Astrocyte of the cerebellum (primary cell): ENCODE results near the gene BRF1.

Experiments
- DNase-seq: peaks from one replicate; pipeline ENCODE4 v3.0.0-alpha.2; 2011; ENCODE audit warnings: low read depth
- H3K4me3 ChIP-seq: 2 replicates; pipeline ENCODE4 v1.5.1; 2011; ENCODE audit warnings: mild to moderate bottlenecking, low read depth, low read length, moderate library complexity
- CTCF ChIP-seq: IDR thresholded peaks from 2 replicates; pipeline ENCODE4 v1.5.1; 2012; ENCODE audit warnings: low read length, low read depth, moderate library complexity, mild to moderate bottlenecking; ENCODE audit errors: missing control alignments
- in situ Hi-C: cut with HindIII; loops from 2 replicates; pipeline ENCODE4 v1.10.0; 2017; ENCODE audit warnings: low sequenced_read_pairs

Gene BRF1

GRCh38 chr14:105300542-105301102 is at the start of gene BRF1:
TSS of gene BRF1 (minus strand) at chr14:105301001. CDS start at chr14:105300629, 372 bp downstream.
- in situ Hi-C loops, result no loop called here
- peak within 1 kb of the TSS; percentile 74 for H3K4me3 ChIP-seq

GRCh38 chr14:105349992-105350391 is 49.2 kb upstream of the BRF1 start:
- no peak for DNase-seq
- in situ Hi-C loops, result no loop called here
- no peak for TF ChIP-seq CTCF
- H3K4me3 ChIP-seq, result no peak overlapping the region

More at GRCh38 chr14:105300542-105301102, at the start of gene BRF1:
- DNase-seq, result peak; percentile 75
- no peak for TF ChIP-seq CTCF

- no peak for DNase-seq
- no peak for TF ChIP-seq CTCF
- in situ Hi-C loops, result no loop called here
- H3K4me3 ChIP-seq, result no peak overlapping the region
Measured at GRCh38 chr14:105348945-105349699, 48.3 kb upstream of the BRF1 start.

- H3K4me3 ChIP-seq, result no peak overlapping the region
- in situ Hi-C loops, result no loop called here
- no peak for DNase-seq
Measured at GRCh38 chr14:105348169-105348944, 47.6 kb upstream of the BRF1 start.

GRCh38 chr14:105347587-105347968 is 46.8 kb upstream of the BRF1 start:
- in situ Hi-C loops, result no loop called here
- H3K4me3 ChIP-seq, result no peak overlapping the region
- no peak for DNase-seq
- no peak for TF ChIP-seq CTCF

More at GRCh38 chr14:105348169-105348944, 47.6 kb upstream of the BRF1 start:
- TF ChIP-seq CTCF, result no peak

- TF ChIP-seq CTCF, result no peak
- DNase-seq, result no peak
- no peak overlapping the region for H3K4me3 ChIP-seq
- in situ Hi-C loops, result no loop called here
Measured at GRCh38 chr14:105346876-105347586, 46.2 kb upstream of the BRF1 start.
